ENCODE results near the gene XBP1. TPM values are rescaled to one million over a fixed set of nuclear protein-coding genes. Genes with fewer than 3 reads are reported as not detected.

Gene XBP1
- polyA plus RNA-seq, 1 of the 3 experiments (the other 2 are of a cell fraction), result 55.6 TPM

DNA sequence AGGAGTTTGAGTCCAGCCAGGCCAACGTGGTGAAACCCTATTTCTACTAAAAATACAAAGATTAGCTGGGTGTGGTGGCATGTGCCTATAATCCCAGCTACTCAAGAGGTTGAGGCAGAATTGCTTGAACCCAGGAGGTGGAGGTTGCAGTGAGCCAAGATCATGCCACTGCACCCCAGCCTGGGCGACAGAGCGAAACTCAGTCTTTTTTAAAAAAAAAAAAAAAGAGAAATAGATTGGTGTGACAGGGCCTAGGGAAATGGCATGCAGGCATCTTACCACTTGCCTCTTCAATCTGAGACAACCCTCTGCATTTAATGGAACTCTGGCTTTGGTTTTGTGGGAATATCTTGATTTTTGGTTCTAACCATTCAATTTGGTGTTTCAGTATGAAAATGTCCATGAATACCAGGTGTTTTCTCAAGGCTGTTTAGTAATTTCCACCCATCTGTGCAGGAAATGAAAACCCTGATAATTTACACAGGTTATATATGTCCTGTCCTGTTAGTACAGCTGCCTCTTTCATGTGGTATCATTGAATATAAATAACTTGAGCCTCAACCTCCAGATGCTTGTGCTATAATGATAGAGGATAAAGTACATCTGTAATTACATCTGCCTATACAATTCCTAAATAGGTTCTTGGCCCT lies 8.4 kb downstream of the XBP1 start:
- ChIA-PET CTCF (interaction anchor here (0.7 to 1.8 kb wide), 2 partner anchors 16 to 249 kb away, joined by 3 to 4 read pairs; no protein-coding TSS in a partner anchor), POLR2A (interaction anchor here (0.6 to 1.2 kb wide), 3 partner anchors 36 to 249 kb away, joined by 3 to 5 read pairs (median 3); no protein-coding TSS in a partner anchor)
- no peak overlapping the region for H2AFZ ChIP-seq (ENCODE audit: low read depth)
- H3K27ac ChIP-seq (ENCODE audit: low read depth in 2 of 2, low read length in 1 of 2), result no peak overlapping the region
- H3K4me2 ChIP-seq, result no peak overlapping the region
- peaks cover 59% of the 10 kb centered on the region for H3F3A ChIP-seq (replicated peaks; ENCODE audit: insufficient read depth)
- peaks cover 32% of the 10 kb centered on the region for H4K20me1 ChIP-seq (ENCODE audit: insufficient read depth)
- H3K9me3 ChIP-seq, result no peaks in the 10 kb centered on the region
- H3K4me1 ChIP-seq (ENCODE audit: control insufficient read depth in 1 of 2, insufficient read depth in 2 of 2, low read depth in 1 of 2, low read length in 1 of 2), result peaks cover 0 to 2% of the 10 kb centered on the region in 2 experiments; a peak in 1 of 4 replicates
- peaks cover 54 to 56% of the 10 kb centered on the region in 2 experiments for H3K36me3 ChIP-seq (replicated peaks in 1 of 2; ENCODE audit: control insufficient read depth in 1 of 2, insufficient read depth in 2 of 2, low read length in 1 of 2)
- H3K4me3 ChIP-seq (ENCODE audit: low read depth in 2 of 2, low read length in 1 of 2), result no peak overlapping the region
- no peaks in the 10 kb centered on the region for H3K9me2 ChIP-seq
- WGBS (ENCODE audit: low lambda C conversion rate), result 73% methylated on average over 3 of the region's 3 CpGs
- H3K9ac ChIP-seq, result no peak overlapping the region
- no peak for DNase-seq
- peaks cover 38% of the 10 kb centered on the region for H3K79me2 ChIP-seq (ENCODE audit: insufficient read depth)
- H3K27me3 ChIP-seq (ENCODE audit: insufficient read depth), result no peaks in the 10 kb centered on the region
- no peak for TF ChIP-seq FOXJ3 (CRISPR knock-in tag; IDR thresholded peaks at IDR 0.05)
- TF ChIP-seq FOSL2 (IDR thresholded peaks at IDR 0.05; ENCODE audit: borderline replicate concordance, low read depth), result no peak
- TF ChIP-seq SIN3A (IDR thresholded peaks at IDR 0.05; ENCODE audit: borderline replicate concordance, low read depth, low read length), result no peak
- no peak for TF ChIP-seq ELF1 (IDR thresholded peaks at IDR 0.05)
- no peak for TF ChIP-seq FOXM1 (IDR thresholded peaks at IDR 0.05; ENCODE audit: low read depth)
- TF ChIP-seq, protein P1, sequence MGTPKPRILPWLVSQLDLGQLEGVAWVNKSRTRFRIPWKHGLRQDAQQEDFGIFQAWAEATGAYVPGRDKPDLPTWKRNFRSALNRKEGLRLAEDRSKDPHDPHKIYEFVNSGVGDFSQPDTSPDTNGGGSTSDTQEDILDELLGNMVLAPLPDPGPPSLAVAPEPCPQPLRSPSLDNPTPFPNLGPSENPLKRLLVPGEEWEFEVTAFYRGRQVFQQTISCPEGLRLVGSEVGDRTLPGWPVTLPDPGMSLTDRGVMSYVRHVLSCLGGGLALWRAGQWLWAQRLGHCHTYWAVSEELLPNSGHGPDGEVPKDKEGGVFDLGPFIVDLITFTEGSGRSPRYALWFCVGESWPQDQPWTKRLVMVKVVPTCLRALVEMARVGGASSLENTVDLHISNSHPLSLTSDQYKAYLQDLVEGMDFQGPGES (IDR thresholded peaks at IDR 0.05; ENCODE audit: low read depth, low read length), result no peak
- TF ChIP-seq RFX5 (IDR thresholded peaks at IDR 0.05; ENCODE audit: low read length), result no peak
- TF ChIP-seq, protein P2, sequence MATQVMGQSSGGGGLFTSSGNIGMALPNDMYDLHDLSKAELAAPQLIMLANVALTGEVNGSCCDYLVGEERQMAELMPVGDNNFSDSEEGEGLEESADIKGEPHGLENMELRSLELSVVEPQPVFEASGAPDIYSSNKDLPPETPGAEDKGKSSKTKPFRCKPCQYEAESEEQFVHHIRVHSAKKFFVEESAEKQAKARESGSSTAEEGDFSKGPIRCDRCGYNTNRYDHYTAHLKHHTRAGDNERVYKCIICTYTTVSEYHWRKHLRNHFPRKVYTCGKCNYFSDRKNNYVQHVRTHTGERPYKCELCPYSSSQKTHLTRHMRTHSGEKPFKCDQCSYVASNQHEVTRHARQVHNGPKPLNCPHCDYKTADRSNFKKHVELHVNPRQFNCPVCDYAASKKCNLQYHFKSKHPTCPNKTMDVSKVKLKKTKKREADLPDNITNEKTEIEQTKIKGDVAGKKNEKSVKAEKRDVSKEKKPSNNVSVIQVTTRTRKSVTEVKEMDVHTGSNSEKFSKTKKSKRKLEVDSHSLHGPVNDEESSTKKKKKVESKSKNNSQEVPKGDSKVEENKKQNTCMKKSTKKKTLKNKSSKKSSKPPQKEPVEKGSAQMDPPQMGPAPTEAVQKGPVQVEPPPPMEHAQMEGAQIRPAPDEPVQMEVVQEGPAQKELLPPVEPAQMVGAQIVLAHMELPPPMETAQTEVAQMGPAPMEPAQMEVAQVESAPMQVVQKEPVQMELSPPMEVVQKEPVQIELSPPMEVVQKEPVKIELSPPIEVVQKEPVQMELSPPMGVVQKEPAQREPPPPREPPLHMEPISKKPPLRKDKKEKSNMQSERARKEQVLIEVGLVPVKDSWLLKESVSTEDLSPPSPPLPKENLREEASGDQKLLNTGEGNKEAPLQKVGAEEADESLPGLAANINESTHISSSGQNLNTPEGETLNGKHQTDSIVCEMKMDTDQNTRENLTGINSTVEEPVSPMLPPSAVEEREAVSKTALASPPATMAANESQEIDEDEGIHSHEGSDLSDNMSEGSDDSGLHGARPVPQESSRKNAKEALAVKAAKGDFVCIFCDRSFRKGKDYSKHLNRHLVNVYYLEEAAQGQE (IDR thresholded peaks at IDR 0.05; ENCODE audit: low read depth, low read length), result no peak
- TF ChIP-seq, protein P3, sequence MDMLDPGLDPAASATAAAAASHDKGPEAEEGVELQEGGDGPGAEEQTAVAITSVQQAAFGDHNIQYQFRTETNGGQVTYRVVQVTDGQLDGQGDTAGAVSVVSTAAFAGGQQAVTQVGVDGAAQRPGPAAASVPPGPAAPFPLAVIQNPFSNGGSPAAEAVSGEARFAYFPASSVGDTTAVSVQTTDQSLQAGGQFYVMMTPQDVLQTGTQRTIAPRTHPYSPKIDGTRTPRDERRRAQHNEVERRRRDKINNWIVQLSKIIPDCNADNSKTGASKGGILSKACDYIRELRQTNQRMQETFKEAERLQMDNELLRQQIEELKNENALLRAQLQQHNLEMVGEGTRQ (IDR thresholded peaks at IDR 0.05; ENCODE audit: borderline replicate concordance, low read depth, low read length), result no peak
- no peak for TF ChIP-seq EP300 (IDR thresholded peaks at IDR 0.05; ENCODE audit: borderline replicate concordance in 1 of 2, low read depth in 1 of 2, low read length in 1 of 2)
- TF ChIP-seq GABPA (IDR thresholded peaks at IDR 0.05; ENCODE audit: low read depth), result no peak
- TF ChIP-seq POLR2AphosphoS5 (IDR thresholded peaks at IDR 0.05; ENCODE audit: low read depth, low read length), result no peak
- no peak for TF ChIP-seq SMC3 (IDR thresholded peaks at IDR 0.05; ENCODE audit: low read depth, low read length)
- no peak for TF ChIP-seq JUND (IDR thresholded peaks at IDR 0.05)
- no peak for TF ChIP-seq NFIC (IDR thresholded peaks at IDR 0.05; ENCODE audit: borderline replicate concordance)
- TF ChIP-seq, protein P4, sequence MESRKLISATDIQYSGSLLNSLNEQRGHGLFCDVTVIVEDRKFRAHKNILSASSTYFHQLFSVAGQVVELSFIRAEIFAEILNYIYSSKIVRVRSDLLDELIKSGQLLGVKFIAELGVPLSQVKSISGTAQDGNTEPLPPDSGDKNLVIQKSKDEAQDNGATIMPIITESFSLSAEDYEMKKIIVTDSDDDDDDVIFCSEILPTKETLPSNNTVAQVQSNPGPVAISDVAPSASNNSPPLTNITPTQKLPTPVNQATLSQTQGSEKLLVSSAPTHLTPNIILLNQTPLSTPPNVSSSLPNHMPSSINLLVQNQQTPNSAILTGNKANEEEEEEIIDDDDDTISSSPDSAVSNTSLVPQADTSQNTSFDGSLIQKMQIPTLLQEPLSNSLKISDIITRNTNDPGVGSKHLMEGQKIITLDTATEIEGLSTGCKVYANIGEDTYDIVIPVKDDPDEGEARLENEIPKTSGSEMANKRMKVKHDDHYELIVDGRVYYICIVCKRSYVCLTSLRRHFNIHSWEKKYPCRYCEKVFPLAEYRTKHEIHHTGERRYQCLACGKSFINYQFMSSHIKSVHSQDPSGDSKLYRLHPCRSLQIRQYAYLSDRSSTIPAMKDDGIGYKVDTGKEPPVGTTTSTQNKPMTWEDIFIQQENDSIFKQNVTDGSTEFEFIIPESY (IDR thresholded peaks at IDR 0.05; ENCODE audit: borderline replicate concordance, low read depth), result no peak
- TF ChIP-seq RXRA (IDR thresholded peaks at IDR 0.05; ENCODE audit: borderline replicate concordance, low read depth), result no peak
